OCI-LY3 (cell line): Measurements from ENCODE around the gene AP1S3.

Experiments used
- CTCF ChIP-seq: fragments of 200-600, 300-600 bp; sonication (generic); IDR thresholded peaks from 2 replicates; pipeline ENCODE4 v1.5.1; 2014; ENCODE audit warnings: antibody characterized with exemption, low read length, low read depth
- EZH2phosphoT487 ChIP-seq: fragments of 200-600 bp; shearing (Covaris generic); IDR thresholded peaks from 2 replicates; pipeline ENCODE4 v1.6.1; 2018; ENCODE audit warnings: antibody characterized with exemption, mixed run types, low read depth

- no peak for TF ChIP-seq CTCF
- no peak for TF ChIP-seq EZH2phosphoT487
These were observed 32.4 kb downstream of the AP1S3 start for GRCh38 chr2:223805008-223805407.
